GM18858 (cell line): ENCODE results near the gene DNAH7.
A peak's percentile ranks its signal among the peaks of the same experiment; 100 is the strongest.

Source experiments
- ATAC-seq: cut with Tn5 transposase; IDR thresholded peaks from one replicate; pipeline ENCODE4 v1.9.1; 2021; ENCODE audit not compliant: unreplicated experiment

DNAH7 gene

GRCh38 chr2:196079052-196079451 lies 10.4 kb upstream of the DNAH7 start:
- no peak for ATAC-seq

GRCh38 chr2:196077821-196078220 lies 9.2 kb upstream of the DNAH7 start:
- ATAC-seq, result no peak

DNA sequence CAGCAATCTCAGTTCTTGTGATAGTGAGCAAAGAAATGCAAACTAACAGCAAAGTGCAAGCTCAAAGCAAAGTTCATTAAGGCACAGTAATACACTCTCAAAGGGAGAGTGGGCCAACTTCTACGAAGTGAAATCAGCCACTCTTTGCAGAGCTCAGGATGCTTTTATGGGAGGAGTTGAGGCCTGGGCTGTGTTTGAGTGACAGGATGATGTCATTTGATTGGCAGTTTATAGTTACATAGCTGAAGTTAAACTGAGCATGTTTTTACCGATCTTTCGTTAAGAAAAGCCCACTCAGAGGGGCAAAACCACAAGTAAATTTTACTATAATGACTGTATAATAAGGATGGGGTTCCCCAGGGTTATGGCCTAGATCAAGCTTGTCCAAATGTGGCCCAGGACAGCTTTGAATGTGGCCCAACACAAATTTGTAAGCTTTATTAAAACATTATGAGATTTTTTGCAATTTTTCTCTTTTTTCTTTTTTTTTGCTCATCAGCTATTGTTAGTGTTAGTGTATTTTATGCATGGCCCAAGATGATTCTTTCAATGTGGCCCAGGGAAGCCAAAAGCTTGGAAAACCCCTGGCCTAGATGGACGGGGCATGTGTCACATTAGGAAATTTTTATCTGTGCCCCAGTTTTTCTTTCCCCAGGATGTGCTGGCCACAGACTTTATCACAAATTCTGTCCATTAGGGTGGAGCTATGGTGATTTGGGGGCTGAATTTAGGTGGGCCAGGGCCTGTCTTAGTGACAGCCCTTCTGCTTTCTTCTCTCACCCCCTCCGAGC lies 8.3 kb upstream of the DNAH7 start:
- ATAC-seq, result peak; percentile 30

DNA sequence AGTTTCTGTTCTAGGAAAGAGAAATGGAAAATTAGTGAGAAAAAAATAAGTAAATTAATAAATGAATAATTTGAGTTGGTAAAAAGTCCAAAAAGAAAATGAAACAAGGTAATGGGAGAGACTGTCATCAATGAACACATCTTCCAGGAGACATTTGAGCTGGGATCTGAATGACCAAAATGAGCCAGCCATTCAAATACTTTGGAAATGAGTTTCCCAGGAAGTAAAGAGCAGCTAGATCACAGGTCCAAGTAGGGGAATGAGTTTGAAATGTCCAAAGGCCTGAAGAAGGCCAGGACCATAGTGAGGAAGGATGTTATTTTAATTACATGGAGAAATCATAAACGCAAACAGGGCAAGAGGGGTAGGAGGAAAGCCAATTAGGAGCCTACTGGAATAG lies 6.6 kb upstream of the DNAH7 start:
- no peak for ATAC-seq

DNA sequence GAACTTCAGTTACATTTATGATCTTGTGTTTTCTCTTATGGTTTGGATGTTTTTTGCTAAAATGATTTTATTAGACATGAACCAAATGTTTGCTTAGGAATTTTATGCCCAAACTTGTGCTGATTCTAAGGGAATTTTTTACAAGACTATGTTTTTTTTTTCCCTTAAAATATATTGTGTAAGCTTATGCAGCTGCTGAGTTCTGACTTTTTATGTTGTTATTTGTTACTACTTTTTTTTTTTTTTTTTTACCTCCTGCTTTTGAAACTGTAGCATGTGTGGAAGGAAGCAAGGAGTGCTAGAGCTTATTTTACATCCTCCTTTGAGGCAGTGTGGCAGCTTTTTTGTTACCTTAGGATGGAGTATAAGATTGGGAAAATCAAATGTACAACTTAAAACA lies 6.0 kb upstream of the DNAH7 start:
- no peak for ATAC-seq

GRCh38 chr2:196073521-196073920 lies 4.9 kb upstream of the DNAH7 start:
- ATAC-seq, result no peak

GRCh38 chr2:196067088-196067382 lies 1.6 kb downstream of the DNAH7 start:
- ATAC-seq, result no peak

DNA sequence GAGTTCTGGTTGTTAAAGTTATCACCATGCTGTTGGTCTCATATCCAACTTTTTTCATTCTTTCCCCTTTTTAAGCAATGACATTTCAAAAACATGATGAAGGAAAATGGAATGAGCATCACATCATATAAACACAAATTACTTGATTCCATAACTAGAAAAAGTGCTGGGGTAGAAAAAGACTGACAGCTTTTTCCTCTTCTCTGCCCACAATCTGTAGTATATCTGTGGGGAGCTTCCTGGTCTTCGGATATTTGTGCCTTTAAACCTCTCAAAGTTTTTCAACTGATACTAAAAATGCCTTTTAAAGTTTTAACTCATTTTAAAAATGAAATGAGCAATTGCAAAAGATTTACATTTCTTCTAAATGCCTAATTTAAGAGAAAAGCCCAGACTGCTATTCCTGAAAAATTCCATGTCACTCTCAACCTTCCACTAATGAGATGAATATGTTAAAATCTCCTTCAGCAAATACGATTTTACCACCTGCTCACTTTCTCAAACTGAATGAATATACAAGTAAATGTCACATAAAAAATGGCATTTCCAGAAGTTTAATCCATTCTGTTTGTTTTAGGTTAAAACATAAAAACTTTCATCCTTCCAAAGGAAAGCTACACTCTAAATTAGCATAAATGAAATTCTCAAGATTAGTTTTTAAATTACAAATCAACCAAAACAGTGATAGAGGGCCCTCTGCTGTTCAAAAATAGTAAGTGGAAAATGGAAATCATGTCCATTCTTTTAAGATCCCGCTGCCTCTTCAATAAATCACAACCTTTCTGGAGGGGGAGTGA lies 2.1 kb downstream of the DNAH7 start:
- ATAC-seq, result no peak

DNA sequence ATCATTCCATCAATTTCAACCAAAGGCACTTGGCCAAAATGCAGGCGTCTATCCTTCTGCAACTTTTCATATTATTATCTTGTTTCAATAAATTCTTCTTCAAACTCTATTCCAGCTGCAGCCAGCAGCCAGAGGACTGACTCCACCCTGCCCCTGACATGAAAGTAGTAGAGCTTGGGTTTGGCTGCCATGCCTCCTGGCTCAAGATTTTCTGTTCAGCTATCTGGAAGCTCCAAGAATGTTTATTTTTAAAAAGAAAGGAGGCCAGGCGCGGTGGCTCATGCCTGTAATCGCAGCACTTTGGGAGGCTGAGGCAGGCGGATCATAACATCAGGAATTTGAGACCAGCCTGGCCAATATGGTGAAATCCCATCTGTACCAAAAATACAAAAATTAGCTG lies 4.9 kb downstream of the DNAH7 start:
- ATAC-seq, result no peak

DNA sequence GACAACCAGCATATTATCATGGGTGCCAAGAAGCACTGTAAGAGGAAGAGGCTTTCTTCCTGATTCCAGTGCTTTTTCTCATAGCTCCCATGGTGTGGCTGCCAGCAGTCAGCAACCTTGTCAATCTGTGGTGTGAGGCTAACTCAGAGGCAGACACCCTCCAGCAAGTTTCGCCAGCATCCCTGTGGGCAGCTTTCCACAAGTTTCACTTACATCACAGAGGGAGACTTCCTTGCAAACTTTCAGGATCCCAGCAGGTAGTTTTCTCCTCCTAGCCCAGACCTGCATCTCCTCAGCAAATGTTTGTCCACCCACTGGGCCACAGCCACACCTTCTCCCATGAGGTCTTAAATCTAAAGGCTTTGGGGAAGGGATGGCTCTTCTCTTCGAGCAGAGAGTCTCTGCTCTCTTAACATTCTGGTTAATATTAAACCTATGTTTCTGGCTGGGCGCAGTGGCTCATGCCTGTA lies 9.1 kb downstream of the DNAH7 start:
- no peak for ATAC-seq

GRCh38 chr2:196054631-196055030 lies 14.0 kb downstream of the DNAH7 start:
- no peak for ATAC-seq

DNA sequence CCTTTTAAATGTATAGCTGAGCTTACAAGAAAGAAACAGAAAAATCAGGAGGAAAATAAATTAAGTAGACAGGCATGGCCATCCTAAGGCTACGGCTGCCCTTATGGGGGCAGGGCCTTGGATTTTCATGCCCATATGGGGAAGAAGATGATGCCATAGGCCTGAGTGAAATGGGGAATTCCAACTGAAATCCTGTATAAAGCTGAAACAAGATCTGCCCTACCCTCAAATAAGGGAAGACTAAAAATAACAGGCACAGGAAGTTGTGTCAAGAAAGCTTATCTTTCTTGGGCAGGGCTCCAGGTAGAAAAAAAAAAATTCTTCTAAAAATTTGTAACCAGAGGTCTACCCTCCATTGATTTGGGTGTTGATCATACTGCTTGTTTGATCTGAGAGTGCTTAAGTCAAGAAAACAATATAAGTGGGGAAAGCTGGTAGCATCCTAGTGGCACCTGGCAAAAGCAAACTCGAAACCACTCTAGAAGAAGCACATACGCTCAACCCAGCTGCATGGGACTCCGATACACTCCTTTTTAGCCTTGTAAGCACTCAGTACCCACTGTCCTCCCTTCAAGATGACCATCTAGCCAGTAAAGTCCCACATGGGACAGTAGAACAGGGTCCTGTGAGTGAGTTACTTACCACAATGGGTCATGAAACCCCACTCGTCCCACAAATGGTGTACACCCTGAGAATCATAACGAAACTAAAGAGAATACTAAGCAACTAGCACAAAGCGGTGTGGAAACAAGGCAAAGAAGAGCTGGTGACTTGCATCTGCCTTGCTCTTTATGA lies 22.3 kb downstream of the DNAH7 start:
- peak; percentile 45 for ATAC-seq

- no peak for ATAC-seq
Measured at GRCh38 chr2:196041786-196042185, 26.9 kb downstream of the DNAH7 start.

DNA sequence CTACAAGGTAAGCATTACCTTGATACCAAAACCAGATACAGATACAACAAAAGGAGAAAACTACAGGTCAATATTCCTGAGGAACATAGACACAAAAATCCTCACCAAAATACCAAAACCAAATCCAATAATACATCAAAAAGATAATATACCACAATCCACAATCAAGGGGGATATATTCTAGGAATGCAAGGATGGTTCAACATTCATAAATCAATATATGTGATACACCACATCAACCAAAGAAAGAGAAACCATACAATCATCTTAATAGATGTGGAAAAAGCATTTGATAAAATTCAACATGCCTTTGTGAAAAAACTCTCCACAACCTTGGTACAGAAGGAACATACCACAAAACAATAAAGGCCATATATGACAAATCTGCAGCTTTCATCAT lies 28.4 kb downstream of the DNAH7 start:
- no peak for ATAC-seq

DNA sequence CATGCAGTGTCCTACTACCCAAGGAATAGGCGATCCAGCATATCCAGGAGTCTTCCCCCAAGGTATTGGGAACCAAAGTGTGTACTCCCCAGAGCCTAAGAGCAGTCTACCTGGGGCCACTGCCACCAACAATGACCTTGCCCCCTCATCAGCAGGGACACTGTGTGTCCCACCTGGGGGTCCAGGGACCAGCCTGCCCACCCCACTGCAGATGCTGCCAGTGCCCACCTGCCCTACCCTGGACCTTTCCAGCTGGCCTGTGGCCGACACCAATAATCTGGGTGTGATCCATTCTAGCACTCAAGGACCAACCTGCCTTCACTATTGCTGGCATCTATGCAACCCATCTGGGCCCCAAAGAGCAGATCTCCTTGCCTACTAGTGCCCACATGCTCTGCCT lies 32.2 kb downstream of the DNAH7 start:
- ATAC-seq, result no peak

DNA sequence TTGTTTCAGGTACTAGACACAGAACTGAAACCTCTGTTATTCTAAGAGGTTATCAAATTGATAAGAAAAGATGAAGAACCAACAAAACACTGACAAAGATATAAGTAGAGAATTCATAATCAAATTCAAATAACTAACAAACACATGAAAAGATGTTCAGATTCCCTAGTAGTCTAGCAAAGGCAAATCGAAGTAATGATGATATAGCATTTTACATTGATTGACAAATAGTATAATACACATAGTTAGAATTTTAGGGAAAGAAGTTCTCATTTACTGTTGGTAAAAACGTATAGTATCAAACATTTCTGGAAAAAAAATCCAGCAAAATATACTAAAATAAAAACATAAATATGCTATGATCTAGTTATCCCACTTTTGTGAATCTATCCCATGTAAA lies 50.6 kb downstream of the DNAH7 start:
- no peak for ATAC-seq

- ATAC-seq, result no peak
Measured at GRCh38 chr2:196012314-196012713, 56.3 kb downstream of the DNAH7 start.

- ATAC-seq, result no peak
Measured at GRCh38 chr2:196000551-196000950, 68.1 kb downstream of the DNAH7 start.

DNA sequence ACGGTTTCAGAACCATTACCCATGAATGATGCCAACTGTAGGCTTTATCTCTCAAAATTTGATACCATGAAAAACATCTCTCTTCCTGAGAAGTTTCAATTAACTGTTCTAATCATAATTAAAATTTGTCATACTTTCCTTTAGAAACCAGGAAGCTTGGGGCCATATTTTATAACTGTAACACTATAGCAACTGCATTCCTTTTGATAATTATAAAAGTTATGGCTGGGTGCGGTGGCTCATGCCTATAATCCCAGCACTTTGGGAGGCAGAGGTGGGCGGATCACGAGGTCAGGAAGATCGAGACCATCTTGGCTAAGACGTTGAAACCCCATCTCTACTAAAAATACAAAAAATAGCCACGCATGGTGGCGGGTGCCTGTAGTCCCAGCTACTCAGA lies 70.6 kb downstream of the DNAH7 start:
- ATAC-seq, result no peak

- ATAC-seq, result no peak
Measured at GRCh38 chr2:195995499-195995898, 73.1 kb downstream of the DNAH7 start.

- no peak for ATAC-seq
Measured at GRCh38 chr2:195993623-195994022, 75.0 kb downstream of the DNAH7 start.

DNA sequence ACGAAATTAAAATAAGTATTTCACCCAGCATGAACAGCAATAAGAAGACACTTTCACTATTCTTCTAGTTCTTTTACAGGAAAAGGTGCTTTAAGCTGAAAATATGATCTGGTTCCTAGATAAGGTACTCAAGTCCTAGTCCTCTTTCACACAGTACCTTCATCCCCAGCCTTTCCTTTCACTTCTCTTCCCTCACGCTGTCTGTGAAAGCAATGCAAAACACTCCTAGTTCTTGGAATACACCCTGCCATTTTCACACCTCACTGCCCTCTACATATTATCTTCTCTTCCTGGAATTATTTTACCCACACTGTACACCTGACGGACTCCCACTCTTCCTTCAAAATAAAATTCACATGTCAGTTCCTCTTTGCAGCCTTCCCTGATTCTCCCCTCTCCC lies 82.9 kb downstream of the DNAH7 start:
- ATAC-seq, result no peak
